Prostate gland (tissue), 2 donors: Measurements from ENCODE around the gene TRAF4. TPM values are rescaled to one million over a fixed set of nuclear protein-coding genes. Genes with fewer than 3 reads are reported as not detected.
"Not testable (repeated sequence)": the region's sequence is repeated elsewhere in the genome, so short reads cannot be mapped to it uniquely, and the experiment has no call there.

ENCODE experiments used
- DNase-seq: peaks from one replicate; pipeline ENCODE4 v3.0.0-alpha.2; 2019; ENCODE audit warnings: low spot score
- H3K27ac ChIP-seq, 2 donors: fragments of 200-600 bp; sonication (generic); 2 replicates each; pipeline ENCODE4 v1.5.1; 2017 to 2019
- H3K27me3 ChIP-seq: fragments of 200-600 bp; sonication (generic); replicated peaks from 2 replicates; pipeline ENCODE4 v1.5.1; 2019; ENCODE audit not compliant: insufficient read depth
- H3K36me3 ChIP-seq, 2 donors: fragments of 200-600 bp; sonication (generic); 1 replicate in 1 of 2; 2 replicates in 1 of 2; pipeline versions ENCODE4 v1.5.1 to v1.8.1; 2017 to 2019
- H3K4me1 ChIP-seq: fragments of 200-600 bp; sonication (generic); replicated peaks from 2 replicates; pipeline ENCODE4 v1.5.1; 2019
- H3K4me3 ChIP-seq, 2 donors: fragments of 200-600 bp; sonication (generic); 2 replicates each; pipeline ENCODE4 v1.5.1; 2017 to 2019
- H3K9me3 ChIP-seq: fragments of 200-600 bp; sonication (generic); 2 replicates; pipeline ENCODE4 v1.5.1; 2017
- POLR2A ChIP-seq: fragments of 450-650 bp; IDR thresholded peaks from one replicate; pipeline ENCODE4 v1.6.1; 2016; ENCODE audit warnings: antibody characterized with exemption, mild to moderate bottlenecking
- POLR2AphosphoS5 ChIP-seq: sonication (generic); formaldehyde crosslinking; IDR thresholded peaks from one replicate; pipeline ENCODE4 v1.6.1; 2017; ENCODE audit warnings: antibody characterized with exemption
- WGBS: methylation state at CpG from one replicate; pipeline ENCODE4 v1.1.5; 2018; 5-methylcytosine and 5-hydroxymethylcytosine counted together
- intact Hi-C: fragments of 100-400 bp; cut with DNase I; formaldehyde crosslinking; loops from one replicate; pipeline ENCODE4 v1.14.2; 2022
- total RNA-seq, 2 donors: library from RNA; depleted of rRNA; stranded (reverse); fragments of >200 nt; gene quantifications; one replicate each; pipeline ENCODE4 v1.1.0, GENCODE V29; 2016
- TF ChIP-seq, protein P1 (sequence below), 4 experiments: fragments of 200-600 bp in 2 of 4; fragments of 450-650 bp in 2 of 4; sonication (generic) in 2 of 4; IDR thresholded peaks; 1 replicate in 3 of 4; 2 replicates in 1 of 4; pipeline ENCODE4 v1.5.1; 2016 to 2019; ENCODE audit warnings: antibody characterized with exemption in 4 of 4, mild to moderate bottlenecking in 2 of 4, moderate library complexity in 2 of 4

The TRAF4 gene
- total RNA-seq, 2 donors from 2014 or later = 43.1 to 59.8 TPM

DNA sequence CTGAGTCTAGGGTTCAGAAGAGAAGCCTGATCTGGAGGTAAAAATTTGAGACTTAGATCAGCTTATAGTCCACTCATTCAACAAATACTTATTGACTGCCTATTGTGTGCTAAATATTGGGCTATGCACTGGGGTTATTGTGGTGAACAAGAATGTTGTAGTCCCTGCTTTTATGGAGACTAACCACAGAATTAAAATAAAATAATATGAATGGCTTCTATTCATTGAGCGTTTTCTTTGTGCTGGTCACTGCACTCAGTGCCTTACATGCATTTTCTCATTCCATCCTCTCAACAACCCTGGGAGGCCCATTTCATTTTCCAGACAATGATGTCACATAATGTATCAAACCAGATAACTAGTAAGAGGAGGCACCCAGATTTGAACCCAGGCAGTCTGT is 10.5 kb upstream of the TRAF4 start:
- DNase-seq = no peak
- H3K36me3 ChIP-seq = peaks cover 0 to 3% of the 10 kb centered on the region in 2 donors
- H3K4me3 ChIP-seq = no peak overlapping the region
- intact Hi-C loops = no loop called here
- TF ChIP-seq, protein P1, sequence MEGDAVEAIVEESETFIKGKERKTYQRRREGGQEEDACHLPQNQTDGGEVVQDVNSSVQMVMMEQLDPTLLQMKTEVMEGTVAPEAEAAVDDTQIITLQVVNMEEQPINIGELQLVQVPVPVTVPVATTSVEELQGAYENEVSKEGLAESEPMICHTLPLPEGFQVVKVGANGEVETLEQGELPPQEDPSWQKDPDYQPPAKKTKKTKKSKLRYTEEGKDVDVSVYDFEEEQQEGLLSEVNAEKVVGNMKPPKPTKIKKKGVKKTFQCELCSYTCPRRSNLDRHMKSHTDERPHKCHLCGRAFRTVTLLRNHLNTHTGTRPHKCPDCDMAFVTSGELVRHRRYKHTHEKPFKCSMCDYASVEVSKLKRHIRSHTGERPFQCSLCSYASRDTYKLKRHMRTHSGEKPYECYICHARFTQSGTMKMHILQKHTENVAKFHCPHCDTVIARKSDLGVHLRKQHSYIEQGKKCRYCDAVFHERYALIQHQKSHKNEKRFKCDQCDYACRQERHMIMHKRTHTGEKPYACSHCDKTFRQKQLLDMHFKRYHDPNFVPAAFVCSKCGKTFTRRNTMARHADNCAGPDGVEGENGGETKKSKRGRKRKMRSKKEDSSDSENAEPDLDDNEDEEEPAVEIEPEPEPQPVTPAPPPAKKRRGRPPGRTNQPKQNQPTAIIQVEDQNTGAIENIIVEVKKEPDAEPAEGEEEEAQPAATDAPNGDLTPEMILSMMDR (IDR thresholded peaks at IDR 0.05) = no peak
- TF ChIP-seq POLR2AphosphoS5 = no peak
- no peak for TF ChIP-seq POLR2A
- 72% methylated on average over 1 of the region's 1 CpG for WGBS
- H3K4me1 ChIP-seq = no peaks in the 10 kb centered on the region
- no peaks in the 10 kb centered on the region for H3K9me3 ChIP-seq
- no peak overlapping the region for H3K27ac ChIP-seq
- no peaks in the 10 kb centered on the region for H3K27me3 ChIP-seq

DNA sequence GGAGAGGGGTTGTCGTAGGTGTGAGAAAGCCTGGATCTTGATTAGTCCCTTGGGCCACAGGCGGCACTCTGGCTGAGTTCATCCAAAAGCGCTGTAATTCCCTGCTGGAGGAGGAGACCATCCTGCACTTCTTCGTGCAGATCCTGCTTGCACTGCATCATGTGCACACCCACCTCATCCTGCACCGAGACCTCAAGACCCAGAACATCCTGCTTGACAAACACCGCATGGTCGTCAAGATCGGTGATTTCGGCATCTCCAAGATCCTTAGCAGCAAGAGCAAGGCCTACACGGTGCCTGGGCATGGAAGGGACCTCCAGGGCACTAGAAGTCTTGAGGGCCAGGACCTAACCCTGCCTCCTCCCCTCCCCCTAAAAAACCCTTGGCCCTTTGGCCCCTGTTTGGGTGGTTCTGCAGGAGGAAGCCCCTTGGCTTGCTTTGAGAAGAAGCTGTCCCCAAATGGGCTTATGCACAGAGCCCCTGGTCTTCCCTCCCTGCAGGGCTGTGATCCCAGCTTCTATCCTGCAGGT is 9.0 kb upstream of the TRAF4 start:
- Histone ChIP-seq H3K27ac (no peak overlapping the region), H3K27me3 (no peaks in the 10 kb centered on the region), H3K4me3 (no peak overlapping the region), H3K9me3 (no peaks in the 10 kb centered on the region), H3K36me3 (peaks cover 0 to 3% of the 10 kb centered on the region in 2 donors), H3K4me1 (no peaks in the 10 kb centered on the region)
- 97% methylated on average over 10 of the region's 10 CpGs for WGBS
- intact Hi-C loops = no loop called here
- TF ChIP-seq, protein P1 (IDR thresholded peaks at IDR 0.05) = no peak
- no peak for TF ChIP-seq POLR2A
- no peak for DNase-seq

DNA sequence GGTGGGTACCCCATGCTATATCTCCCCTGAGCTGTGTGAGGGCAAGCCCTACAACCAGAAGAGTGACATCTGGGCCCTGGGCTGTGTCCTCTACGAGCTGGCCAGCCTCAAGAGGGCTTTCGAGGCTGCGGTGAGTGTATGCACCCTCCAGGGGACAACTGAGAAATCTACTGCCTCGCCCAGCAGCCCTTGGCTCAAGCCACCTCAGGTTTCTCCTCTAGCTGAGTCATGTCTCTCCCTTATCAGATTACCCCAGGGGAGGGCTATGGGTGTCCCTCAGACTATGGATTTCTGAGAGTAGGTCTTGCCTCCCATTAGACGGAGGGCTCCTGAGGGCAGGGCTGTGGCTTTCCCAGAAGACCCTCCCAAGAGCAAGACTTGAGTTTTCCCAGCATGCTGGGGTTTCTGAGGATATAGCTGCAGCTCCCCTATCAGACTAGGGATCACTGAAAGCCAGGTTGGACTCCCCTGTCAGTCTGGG is 8.5 kb upstream of the TRAF4 start:
- H3K27ac ChIP-seq = no peak overlapping the region
- TF ChIP-seq, protein P1 (IDR thresholded peaks at IDR 0.05) = no peak
- TF ChIP-seq POLR2A = no peak
- no peak for TF ChIP-seq POLR2AphosphoS5
- no peaks in the 10 kb centered on the region for H3K9me3 ChIP-seq
- no peak overlapping the region for H3K4me3 ChIP-seq
- H3K36me3 ChIP-seq = peaks cover 0 to 3% of the 10 kb centered on the region in 2 donors
- H3K27me3 ChIP-seq = no peaks in the 10 kb centered on the region
- H3K4me1 ChIP-seq = no peaks in the 10 kb centered on the region
- intact Hi-C loops = no loop called here
- DNase-seq = no peak
- 73% methylated on average over 5 of the region's 5 CpGs for WGBS

DNA sequence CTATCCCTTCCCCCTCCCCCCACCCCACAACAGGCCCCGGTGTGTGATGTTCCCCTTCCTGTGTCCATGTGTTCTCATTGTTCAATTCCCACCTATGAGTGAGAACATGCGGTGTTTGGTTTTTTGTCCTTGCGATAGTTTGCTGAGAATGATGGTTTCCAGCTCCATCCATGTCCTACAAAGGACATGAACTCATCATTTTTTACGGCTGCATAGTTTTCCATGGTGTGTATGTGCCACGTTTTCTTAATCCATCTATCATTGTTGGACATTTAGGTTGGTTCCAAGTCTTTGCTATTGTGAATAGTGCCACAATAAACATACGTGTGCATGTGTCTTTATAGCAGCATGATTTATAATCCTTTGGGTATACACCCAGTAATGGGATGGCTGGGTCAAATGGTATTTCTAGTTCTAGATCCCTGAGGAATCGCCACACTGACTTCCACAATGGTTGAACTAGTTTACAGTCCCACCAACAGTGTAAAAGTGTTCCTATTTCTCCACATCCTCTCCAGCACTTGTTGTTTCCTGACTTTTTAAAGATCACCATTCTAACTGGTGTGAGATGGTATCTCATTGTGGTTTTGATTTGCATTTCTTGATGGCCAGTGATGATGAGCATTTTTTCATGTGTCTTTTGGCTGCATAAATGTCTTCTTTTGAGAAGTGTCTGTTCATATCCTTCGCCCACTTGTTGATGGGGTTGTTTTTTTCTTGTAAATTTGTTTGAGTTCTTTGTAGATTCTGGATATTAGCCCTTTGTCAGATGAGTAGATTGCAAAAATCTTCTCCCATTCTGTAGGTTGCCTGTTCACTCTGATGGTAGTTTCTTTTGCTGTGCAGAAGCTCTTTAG is 7.7 kb upstream of the TRAF4 start:
- H3K4me1 ChIP-seq, DNase-seq, intact Hi-C loops, H3K27ac ChIP-seq, H3K9me3 ChIP-seq, H3K36me3 ChIP-seq, H3K27me3 ChIP-seq, H3K4me3 ChIP-seq: not testable (repeated sequence)
- WGBS = 96% methylated on average over 8 of the region's 8 CpGs

DNA sequence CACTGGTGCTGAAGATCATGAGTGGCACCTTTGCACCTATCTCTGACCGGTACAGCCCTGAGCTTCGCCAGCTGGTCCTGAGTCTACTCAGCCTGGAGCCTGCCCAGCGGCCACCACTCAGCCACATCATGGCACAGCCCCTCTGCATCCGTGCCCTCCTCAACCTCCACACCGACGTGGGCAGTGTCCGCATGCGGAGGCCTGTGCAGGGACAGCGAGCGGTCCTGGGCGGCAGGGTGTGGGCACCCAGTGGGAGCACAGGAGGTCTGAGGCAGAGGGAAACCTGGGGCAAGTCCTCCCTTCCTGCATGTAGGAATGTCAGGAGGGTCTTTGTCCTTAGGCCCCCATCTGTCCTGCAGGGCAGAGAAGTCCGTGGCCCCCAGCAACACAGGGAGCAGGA is 6.5 kb upstream of the TRAF4 start:
- no peaks in the 10 kb centered on the region for H3K9me3 ChIP-seq
- 90% methylated on average over 12 of the region's 12 CpGs for WGBS
- no peak overlapping the region for H3K4me3 ChIP-seq
- TF ChIP-seq POLR2A (no peak), POLR2AphosphoS5 (no peak)
- TF ChIP-seq, protein P1 (IDR thresholded peaks at IDR 0.05) = no peak
- no peak overlapping the region for H3K27ac ChIP-seq
- DNase-seq = no peak
- intact Hi-C loops = no loop called here
- H3K36me3 ChIP-seq = peaks cover 0 to 3% of the 10 kb centered on the region in 2 donors
- H3K27me3 ChIP-seq = no peaks in the 10 kb centered on the region
- no peaks in the 10 kb centered on the region for H3K4me1 ChIP-seq
